CD4-positive, alpha-beta T cell (primary cell): ENCODE results near the gene PTPA. TPM values are rescaled to one million over a fixed set of nuclear protein-coding genes. Genes with fewer than 3 reads are reported as not detected.
A peak's percentile ranks its signal among the peaks of the same experiment; 100 is the strongest.

Experiments used
- ATAC-seq: fragments of 200-7000 bp; cut with Tn5 transposase; one replicate; pipeline ENCODE4 v1.10.0; 2022; ENCODE audit warnings: mild to moderate bottlenecking; ENCODE audit not compliant: poor library complexity
- CTCF ChIA-PET: fragments of 350-600 bp; sonication (Branson Sonifier 250); formaldehyde crosslinking; loops from one replicate; lab custom pipeline; 2021; ENCODE audit warnings: antibody characterized with exemption, inconsistent platforms; lab: Charles Lee
- POLR2A ChIA-PET: fragments of 350-600 bp; sonication (Branson Sonifier 250); formaldehyde crosslinking; loops from one replicate; lab custom pipeline; 2021; ENCODE audit warnings: antibody characterized with exemption, inconsistent platforms; lab: Charles Lee
- DNase-seq, 14 experiments: peaks; one replicate each; pipeline ENCODE4 v3.0.0-alpha.2; 2013 to 2020; ENCODE audit warnings: mixed read lengths in 2 of 14
- H3K27ac ChIP-seq, 2 donors: one replicate each; pipeline versions ENCODE4 v1.5.1 to v1.7.0; 2013; ENCODE audit warnings: low read length in 2 of 2, low read depth in 1 of 2, mild to moderate bottlenecking in 1 of 2
- H3K27me3 ChIP-seq, 2 experiments: 1 replicate in 1 of 2; 2 replicates in 1 of 2; pipeline versions ENCODE4 v1.6.1 to v1.7.0; 2013; ENCODE audit warnings: low read length in 2 of 2, control low read depth in 1 of 2, mild to moderate bottlenecking in 1 of 2, moderate library complexity in 1 of 2; ENCODE audit not compliant: insufficient read depth in 2 of 2, control insufficient read depth in 1 of 2
- H3K36me3 ChIP-seq: one replicate; pipeline ENCODE4 v1.6.1; 2013; ENCODE audit warnings: low read length, control low read depth; ENCODE audit not compliant: insufficient read depth
- H3K4me1 ChIP-seq: one replicate; pipeline ENCODE4 v1.6.1; 2013; ENCODE audit warnings: low read length, control low read depth; ENCODE audit not compliant: insufficient read depth
- H3K4me3 ChIP-seq: one replicate; pipeline ENCODE4 v1.5.1; 2013; ENCODE audit warnings: mild to moderate bottlenecking, low read length, moderate library complexity
- H3K9me3 ChIP-seq, 2 experiments: 1 replicate in 1 of 2; 2 replicates in 1 of 2; pipeline versions ENCODE4 v1.6.1 to v1.7.0; 2013; ENCODE audit warnings: low read length in 2 of 2, mild to moderate bottlenecking in 2 of 2, control low read depth in 1 of 2, moderate library complexity in 1 of 2; ENCODE audit not compliant: control insufficient read depth in 1 of 2, insufficient read depth in 1 of 2
- H3K27ac Mint-ChIP-seq: one replicate; pipeline ENCODE4 v1.8.0; 2020; ENCODE audit warnings: mixed read lengths
- H3K27me3 Mint-ChIP-seq: one replicate; pipeline ENCODE4 v1.8.0; 2021; ENCODE audit warnings: mixed read lengths
- H3K36me3 Mint-ChIP-seq: one replicate; pipeline ENCODE4 v1.8.0; 2021; ENCODE audit warnings: low read depth, mixed read lengths
- H3K4me1 Mint-ChIP-seq: one replicate; pipeline ENCODE4 v1.8.0; 2021; ENCODE audit warnings: low read depth, mixed read lengths
- H3K4me3 Mint-ChIP-seq: one replicate; pipeline ENCODE4 v1.8.0; 2020; ENCODE audit warnings: mild to moderate bottlenecking, mixed read lengths
- H3K9me3 Mint-ChIP-seq: one replicate; pipeline ENCODE4 v1.8.0; 2020; ENCODE audit warnings: mixed read lengths
- intact Hi-C, 2 experiments: fragments of 100-400 bp; cut with DNase I in 1 of 2; cut with micrococcal nuclease in 1 of 2; formaldehyde crosslinking; loops; one replicate each; pipeline versions ENCODE4 v1.15.1 to v1.9.0; 2023 to 2025; cut with DNase I, micrococcal nuclease
- total RNA-seq, 174 experiments: library from RNA in 2 of 174; stranded (reverse) in 2 of 174; gene quantifications; one replicate each; pipeline ENCODE4 v1.2.3 and lab custom pipeline; 2021 to 2026
- TF ChIP-seq, protein P1 (sequence below): fragments of 200-600 bp; IDR thresholded peaks from one replicate; pipeline ENCODE4 v1.8.0; 2022; ENCODE audit warnings: antibody characterized with exemption, mild to moderate bottlenecking

Gene PTPA
- total RNA-seq, 2 experiments from 2014 or later: 21.6 to 23.3 TPM

DNA sequence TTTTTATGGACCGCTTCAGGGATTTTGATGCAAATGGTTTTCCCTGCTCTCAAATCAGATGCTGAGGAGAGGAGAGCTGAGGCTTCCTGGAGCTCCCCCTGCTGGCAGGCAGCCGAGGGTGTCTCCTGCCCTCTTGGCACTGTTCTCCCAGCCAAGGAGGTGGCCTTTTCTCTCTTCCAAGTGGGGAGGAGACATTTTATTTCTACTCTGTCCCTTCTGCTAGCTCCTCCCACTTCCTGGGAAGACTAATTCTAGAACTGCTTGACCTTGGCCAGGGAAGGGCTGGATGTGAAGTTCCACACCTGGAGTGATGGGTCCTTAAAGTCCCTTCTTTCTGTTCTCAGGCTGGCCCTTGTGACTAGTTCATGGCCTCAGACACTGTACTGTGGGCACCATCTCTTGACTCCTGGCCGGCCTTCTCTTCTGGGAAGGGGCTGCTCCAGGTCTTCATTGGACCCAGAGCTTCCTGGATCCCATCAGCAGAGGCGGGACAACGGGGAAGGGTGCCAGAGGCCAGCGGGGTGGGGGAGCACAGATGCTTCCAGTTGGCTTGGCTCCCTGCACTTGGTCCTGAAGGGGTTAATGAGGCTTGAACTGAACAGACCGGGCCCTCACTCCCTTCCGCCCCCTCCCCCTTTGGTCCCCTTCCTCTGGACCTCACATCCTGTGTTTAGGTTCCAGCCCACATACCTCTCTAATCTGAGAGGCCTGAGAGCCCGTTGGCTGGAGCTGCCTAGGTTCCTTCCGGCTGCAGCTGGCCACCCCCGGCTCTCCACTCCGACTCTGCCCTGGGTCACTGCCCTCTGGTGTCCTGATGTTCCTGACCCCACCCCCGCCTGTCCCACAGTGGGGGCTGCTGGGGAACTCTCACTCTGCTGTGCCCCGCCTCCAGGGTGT, 32.1 kb downstream of the PTPA start:
- peaks cover 44% of the 10 kb centered on the region for H3K4me1 ChIP-seq
- ATAC-seq: peak; percentile 23
- no peaks in the 10 kb centered on the region for H3K9me3 ChIP-seq
- ChIA-PET POLR2A (interaction anchor here (0.7 to 2.6 kb wide), 6 partner anchors 12 to 483 kb away, joined by 3 to 12 read pairs (median 4); partner anchors contain the start of genes IER5L and NTMT1), CTCF (interaction anchor here (0.7 to 4.9 kb wide), 22 partner anchors 9 to 985 kb away, joined by 3 to 57 read pairs (median 4); partner anchors contain the start of gene IER5L)
- H3K36me3 ChIP-seq: peaks cover 38% of the 10 kb centered on the region
- H3K27me3 Mint-ChIP-seq: no peaks in the 10 kb centered on the region
- H3K27me3 ChIP-seq: no peaks in the 10 kb centered on the region
- DNase-seq: peak; percentile 60 to 87 (median 68)
- no peaks in the 10 kb centered on the region for H3K9me3 Mint-ChIP-seq
- peaks cover 34% of the 10 kb centered on the region for H3K4me1 Mint-ChIP-seq
- peaks cover 33% of the 10 kb centered on the region for H3K36me3 Mint-ChIP-seq
- H3K27ac Mint-ChIP-seq: peak overlapping the region; percentile 84
- TF ChIP-seq, protein P1, sequence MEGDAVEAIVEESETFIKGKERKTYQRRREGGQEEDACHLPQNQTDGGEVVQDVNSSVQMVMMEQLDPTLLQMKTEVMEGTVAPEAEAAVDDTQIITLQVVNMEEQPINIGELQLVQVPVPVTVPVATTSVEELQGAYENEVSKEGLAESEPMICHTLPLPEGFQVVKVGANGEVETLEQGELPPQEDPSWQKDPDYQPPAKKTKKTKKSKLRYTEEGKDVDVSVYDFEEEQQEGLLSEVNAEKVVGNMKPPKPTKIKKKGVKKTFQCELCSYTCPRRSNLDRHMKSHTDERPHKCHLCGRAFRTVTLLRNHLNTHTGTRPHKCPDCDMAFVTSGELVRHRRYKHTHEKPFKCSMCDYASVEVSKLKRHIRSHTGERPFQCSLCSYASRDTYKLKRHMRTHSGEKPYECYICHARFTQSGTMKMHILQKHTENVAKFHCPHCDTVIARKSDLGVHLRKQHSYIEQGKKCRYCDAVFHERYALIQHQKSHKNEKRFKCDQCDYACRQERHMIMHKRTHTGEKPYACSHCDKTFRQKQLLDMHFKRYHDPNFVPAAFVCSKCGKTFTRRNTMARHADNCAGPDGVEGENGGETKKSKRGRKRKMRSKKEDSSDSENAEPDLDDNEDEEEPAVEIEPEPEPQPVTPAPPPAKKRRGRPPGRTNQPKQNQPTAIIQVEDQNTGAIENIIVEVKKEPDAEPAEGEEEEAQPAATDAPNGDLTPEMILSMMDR: peak; percentile 93
- H3K27ac ChIP-seq: no peak overlapping the region
- H3K4me3 Mint-ChIP-seq: peak overlapping the region; percentile 77
- no peak overlapping the region for H3K4me3 ChIP-seq
- intact Hi-C loops: loop anchor here (5.0 kb wide), 2 partner anchors 34 to 179 kb away; partner anchors contain the start of gene IER5L (in 1 of the 2)

DNA sequence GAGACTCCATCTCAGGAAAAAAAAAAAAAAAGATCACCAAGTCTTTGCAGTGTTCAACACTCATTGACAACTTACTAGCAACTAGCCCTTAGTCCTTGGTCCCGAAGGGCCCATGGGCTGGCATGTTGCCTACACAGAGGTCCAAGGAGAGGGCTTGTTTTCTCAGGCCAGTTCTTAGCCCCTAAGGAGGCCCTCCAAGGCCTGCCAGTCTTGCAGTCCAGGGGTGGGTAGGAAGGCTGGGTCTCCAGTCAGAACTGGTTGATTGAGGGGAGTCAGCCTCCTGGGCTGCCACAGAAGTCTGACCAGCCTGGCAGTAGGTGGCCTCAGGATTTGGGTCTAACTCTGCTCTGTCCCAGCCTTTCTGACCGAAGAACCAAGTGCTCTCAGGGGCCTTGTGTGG, 34.1 kb downstream of the PTPA start:
- Histone ChIP-seq H3K4me3 (no peak overlapping the region), H3K36me3 (peaks cover 47% of the 10 kb centered on the region), H3K27ac (no peak overlapping the region), H3K9me3 (no peaks in the 10 kb centered on the region), H3K27me3 (no peaks in the 10 kb centered on the region), H3K4me1 (peaks cover 33% of the 10 kb centered on the region)
- Mint-ChIP-seq H3K27me3 (no peaks in the 10 kb centered on the region), H3K4me3 (no peak overlapping the region), H3K4me1 (peaks cover 21% of the 10 kb centered on the region), H3K9me3 (no peaks in the 10 kb centered on the region), H3K36me3 (peaks cover 28% of the 10 kb centered on the region), H3K27ac (no peak overlapping the region)
- DNase-seq: no peak
- ChIA-PET POLR2A (no interaction called here), CTCF (interaction anchor here (4.9 kb wide), 1 partner anchor 14 kb away, joined by 57 read pairs; no protein-coding TSS in a partner anchor)
- ATAC-seq: no peak
- intact Hi-C loops: no loop called here
- TF ChIP-seq, protein P1: no peak

DNA sequence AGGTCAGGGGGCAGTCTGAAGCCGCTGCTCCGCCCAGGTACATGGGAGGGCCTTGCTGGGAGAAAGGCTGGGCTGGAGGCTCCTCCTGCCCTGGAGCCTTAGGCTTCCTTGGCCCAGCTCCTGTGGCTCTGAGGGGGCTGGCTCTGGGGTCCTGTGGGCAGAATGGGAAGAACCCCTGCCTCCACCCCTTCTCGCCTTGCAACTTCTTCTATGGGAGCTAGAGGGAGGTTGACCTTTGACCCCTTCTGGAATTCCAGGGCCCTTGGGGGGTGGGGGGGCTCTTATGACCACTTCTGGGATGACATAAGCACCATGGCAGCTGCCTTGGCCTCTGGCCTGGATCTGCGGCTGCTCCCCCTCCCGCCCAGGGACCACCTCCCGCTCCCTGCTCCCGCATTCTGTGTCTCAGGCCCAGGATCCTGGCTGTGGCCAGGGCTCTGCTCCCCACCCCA, 34.7 kb downstream of the PTPA start:
- peak in 1 of 14 experiments; percentile 16 for DNase-seq
- no peaks in the 10 kb centered on the region for H3K27me3 Mint-ChIP-seq
- POLR2A ChIA-PET: no interaction called here

More for the DNA sequence above, 34.7 kb downstream of the PTPA start:
- peaks cover 27% of the 10 kb centered on the region for H3K36me3 Mint-ChIP-seq
- H3K9me3 Mint-ChIP-seq: no peaks in the 10 kb centered on the region
- intact Hi-C loops: no loop called here
- peaks cover 19% of the 10 kb centered on the region for H3K4me1 Mint-ChIP-seq
- Histone ChIP-seq H3K36me3 (peaks cover 51% of the 10 kb centered on the region), H3K4me1 (peaks cover 27% of the 10 kb centered on the region), H3K27ac (no peak overlapping the region), H3K27me3 (no peaks in the 10 kb centered on the region), H3K9me3 (no peaks in the 10 kb centered on the region), H3K4me3 (no peak overlapping the region)
- CTCF ChIA-PET: interaction anchor here (4.9 kb wide), 1 partner anchor 15 kb away, joined by 57 read pairs; no protein-coding TSS in a partner anchor
- ATAC-seq: no peak
- no peak overlapping the region for H3K27ac Mint-ChIP-seq
- TF ChIP-seq, protein P1: no peak
- H3K4me3 Mint-ChIP-seq: no peak overlapping the region
